Hematopoietic multipotent progenitor cell treated with erythropoietin and hydrocortisone succinate and interleukin-3 and kit ligand, for 6 days (in vitro differentiated cells): ENCODE measurements around the gene TTC21A.

ENCODE experiments used
- DNase-seq: peaks from one replicate; pipeline ENCODE4 v3.0.0-alpha.2; 2015

The TTC21A gene

DNA sequence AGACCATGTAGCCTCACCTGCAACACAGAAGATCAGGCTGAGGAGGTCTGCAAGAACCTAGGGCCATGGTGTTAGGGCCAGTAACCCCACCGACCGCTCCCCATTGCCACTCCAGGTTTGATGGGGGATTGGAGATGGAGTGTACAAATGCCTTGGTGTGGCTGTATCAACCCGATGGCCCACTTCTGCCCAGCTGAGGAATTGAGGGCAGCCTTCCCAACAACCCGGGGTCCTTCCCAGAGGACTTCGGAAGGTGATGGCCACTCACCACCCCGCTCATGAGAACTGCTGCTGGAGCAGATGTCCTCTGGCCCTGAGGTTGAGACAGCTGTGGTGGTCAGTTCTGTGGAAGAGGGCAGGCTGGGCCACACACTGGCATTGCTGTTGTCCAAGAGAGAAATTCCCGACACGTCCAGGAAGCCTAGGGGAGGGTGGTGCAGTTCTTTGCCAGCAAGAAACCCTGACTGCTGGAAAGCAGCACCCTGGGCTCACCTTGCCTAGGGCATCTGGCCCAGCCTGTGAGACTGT, 8.9 kb upstream of the TTC21A start:
- no peak for DNase-seq

DNA sequence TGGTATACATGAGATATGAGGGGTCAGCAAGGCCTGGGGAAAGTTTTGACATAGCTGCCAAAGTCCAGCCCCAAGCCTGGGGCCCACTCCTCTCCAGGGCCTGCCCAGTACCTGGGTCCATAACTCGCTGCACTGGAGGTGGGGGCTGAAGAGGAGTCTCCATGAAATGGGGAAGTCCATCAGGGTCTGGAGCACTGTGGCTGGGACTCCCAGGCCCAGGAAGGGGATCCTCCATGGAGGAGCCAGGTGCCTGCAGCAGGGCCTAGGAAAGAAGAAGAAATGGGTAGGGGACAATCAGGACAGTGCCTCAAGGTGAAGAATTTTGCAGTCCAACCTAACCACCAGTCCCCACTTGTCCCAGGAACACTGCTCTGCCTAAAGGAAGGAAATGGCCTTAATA, 8.2 kb upstream of the TTC21A start:
- no peak for DNase-seq

DNA sequence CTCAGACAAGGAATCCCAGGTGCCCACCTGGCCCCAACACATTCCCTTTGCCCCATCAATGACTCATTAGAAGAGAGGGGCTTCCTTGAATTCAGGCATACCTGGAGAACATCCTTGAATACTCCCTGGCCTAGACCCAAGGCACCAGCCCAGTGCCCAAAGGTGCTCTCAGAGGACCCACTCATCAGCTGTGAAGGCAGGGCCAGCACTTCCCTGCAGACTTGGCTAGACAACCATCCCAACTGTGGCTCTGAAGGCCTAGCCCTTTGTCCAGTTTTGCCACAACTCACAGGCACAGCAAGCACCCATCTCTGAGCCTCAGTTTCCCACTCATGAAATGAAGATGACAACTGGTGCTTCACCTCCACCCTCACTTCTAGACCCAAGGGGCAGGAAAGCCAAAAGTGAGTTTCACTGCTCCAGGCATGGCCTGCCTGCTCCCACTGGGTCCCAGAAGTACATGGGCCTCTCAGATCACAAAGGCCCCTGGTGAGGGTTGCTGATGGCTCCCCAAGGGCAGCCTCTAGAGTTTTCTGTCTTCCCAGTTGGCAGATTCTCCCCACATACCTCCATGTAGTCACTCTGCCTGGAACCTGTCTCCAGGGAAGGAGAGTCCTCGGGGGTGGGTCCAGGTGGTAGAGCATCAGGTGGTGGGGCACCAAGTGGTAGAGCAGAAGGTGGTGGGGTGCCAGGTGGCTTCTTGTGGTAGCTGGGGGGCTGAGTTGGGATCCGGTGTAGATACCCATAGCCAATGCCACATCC, 7.6 kb upstream of the TTC21A start:
- no peak for DNase-seq

DNA sequence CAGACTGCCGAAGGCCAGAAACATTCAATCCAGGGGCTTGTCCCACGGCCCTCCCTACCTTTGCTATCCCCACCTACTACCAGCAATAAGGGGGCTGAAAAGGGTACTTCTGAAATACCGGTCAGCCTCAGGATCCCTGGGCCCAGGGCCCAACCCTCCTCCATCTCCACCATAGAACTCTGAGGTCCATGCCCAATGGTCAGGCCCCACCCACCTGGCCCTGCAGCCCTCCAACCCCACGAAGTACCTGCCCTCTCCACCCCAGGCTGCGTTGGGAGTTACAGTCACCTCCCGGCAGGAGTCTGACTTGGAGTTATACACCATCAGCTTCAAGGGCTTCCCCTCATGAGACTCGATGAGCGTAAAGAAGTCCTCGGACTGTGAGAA, 7.0 kb upstream of the TTC21A start:
- no peak for DNase-seq

DNA sequence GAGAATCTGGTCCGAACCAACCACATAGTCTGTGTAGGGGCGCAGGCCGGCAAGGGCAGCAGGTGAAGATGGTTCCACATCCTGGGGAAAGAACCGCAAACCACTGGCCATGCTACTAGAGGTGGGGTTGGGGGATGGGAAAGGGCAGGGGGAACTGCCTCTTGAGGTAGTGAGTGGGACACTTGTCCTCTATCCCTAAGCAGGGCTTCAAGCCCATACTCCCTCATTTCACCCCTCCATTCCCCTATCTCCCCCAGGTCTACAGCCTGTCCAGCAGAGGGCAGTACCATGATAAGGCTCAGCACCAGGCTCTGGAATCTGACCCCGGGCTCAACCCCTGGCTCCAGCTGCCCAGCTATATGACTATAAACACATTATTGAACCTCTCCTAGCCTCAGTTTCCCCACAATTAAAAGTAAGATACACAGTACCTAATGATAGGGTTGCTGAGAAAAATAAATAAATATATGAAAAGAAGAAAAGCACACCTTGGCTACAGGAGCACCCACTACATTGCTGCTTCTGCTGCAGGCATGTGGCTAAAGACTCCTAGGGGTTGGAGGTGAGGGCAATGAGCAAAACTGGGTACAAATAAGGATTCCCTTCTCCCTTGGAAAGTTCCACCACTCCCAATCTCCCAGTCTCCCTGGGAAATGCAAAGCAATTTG, 6.3 kb upstream of the TTC21A start:
- DNase-seq: peak; percentile 85

DNA sequence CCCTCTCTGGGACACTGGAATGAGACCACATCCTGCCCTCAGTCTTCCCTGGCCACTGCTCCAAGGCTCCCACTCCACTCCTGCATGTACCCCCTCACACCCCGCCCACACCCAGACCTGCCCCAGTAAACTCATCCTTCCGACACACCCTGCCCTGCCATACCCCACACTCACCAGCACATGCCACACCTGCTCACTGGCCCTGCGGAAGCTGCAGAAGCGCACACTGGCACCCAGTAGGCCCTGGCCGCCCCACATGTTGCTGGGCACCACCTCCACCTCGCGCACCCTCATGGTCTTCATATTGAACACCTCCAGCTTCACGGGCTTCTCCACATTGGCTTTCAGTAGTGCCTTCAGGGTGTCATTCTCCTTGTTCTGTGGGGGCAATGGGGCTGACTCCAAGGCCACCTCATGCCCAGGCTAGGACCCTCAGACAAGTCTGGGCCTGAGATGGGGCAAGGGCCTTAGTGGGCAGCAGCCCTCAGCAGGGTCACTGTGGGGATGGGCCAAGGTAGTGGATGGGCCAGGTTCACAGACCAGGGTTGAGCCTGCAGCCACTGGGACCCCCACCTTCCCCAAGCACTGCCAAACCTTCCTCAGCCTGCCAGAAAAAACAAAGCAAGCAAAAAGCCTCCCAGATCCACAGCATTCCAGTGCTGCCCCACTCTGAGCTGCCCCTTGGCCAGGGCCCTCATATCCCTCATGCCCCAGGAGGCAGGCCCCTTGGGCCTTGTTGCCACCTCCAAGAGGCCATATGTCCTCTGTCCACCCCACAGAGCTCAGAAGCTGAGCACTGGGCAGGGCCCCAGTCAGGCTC, 4.8 kb upstream of the TTC21A start:
- no peak for DNase-seq

DNA sequence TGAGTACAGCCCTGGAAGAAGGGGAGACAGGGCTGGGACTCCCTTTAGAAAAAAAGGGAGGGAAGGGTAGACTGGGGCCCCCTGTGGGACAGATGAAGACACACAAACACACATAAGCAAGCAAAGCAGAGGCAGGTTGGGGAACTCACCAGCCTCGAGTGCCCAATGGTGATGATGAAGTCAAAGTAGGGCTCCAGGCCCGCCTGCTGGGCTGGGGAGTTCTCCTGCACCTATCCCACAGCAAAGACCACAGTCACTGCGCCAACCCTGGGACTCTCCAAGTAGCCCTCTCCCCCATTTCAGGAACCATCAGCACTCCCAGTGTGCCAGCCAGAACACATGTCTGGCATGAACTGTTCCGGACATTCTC, 4.2 kb upstream of the TTC21A start:
- DNase-seq: peak; percentile 55

DNA sequence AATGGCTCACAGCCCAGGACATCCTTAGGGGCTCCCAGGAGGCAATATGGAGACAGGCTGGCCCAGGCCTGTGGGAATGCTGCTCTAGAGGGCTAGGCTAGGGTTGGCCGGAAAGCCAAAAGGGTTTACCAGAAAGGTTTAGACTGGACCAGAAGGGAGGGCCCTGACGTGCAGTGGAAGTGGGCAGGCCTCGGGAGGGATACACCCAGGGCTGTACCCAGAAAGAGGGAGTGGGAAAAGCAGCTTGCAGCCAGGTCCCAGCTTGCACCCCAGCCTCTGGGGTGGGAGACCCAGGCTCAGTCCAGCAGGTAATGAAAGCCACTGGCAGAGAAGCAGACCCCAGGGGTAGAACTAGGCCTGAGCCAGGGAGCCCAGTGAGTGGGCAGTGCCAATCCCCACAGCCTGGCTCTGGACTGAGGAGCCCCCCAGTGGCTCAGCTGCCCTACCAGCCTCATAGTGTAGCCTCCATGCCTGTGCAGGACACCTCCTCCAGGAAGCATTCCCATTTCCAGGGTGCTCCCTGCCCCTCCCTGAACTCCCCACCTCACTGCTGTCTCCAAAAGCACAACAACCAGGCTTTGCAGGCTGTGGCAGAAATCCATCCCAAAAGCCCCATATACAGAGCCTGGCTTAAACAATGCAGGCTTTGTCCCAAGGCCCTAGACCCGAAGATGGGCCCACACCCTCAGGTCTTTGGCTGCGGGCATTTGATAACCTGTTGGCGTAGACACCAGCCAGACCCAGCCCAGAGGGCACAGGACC, 3.5 kb upstream of the TTC21A start:
- no peak for DNase-seq

DNA sequence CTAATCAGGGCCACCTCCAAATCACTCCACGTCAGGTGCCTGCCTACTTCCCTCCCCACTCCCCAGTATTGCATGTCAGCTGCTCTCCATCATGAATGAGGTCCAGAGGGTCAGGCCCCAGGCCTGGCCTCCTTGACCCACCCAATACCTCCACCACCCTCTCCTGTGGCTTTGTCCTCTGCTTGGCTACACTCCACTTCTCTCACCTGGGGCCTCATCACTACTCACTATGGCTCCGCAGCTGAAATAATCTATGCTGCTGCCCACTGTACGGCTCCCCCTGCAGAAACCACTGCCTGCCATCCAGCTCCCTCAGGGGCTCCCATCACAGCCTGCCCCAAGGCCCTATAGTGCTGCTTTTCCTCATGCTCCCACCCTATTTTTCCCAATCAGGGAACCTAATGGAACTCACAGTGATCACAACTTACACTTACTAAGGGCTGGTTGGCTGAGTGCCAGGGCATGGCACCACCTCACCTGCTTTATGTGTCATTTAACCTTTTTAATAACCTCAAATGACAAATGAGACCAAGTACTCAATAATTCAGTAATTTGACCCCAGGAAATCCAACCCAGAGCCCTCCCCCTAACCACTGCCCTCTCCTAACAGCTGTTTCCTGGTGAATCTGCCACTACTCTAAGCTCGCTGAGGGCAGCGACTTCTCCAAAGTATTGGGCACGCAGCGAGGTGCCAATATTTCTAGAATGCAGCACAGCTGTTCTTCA, 2.4 kb upstream of the TTC21A start:
- DNase-seq: no peak

DNA sequence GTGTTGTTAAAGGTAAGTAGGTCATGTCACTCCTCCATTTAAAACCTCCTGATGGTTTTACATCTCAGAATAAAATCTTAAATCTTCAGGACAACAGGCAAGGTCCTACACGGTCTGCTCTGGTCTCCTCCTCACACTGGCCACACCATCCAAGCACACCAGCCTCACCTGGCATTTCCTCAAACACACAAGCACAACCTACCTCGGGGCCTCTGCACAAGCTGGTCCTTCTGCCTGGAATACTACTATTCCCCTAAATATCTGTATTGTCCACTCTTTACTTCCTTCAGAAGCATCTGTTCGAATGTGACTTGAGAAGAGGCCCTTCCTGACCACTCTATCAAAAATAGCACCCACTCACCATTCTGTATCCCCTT, 1.8 kb upstream of the TTC21A start:
- no peak for DNase-seq

DNA sequence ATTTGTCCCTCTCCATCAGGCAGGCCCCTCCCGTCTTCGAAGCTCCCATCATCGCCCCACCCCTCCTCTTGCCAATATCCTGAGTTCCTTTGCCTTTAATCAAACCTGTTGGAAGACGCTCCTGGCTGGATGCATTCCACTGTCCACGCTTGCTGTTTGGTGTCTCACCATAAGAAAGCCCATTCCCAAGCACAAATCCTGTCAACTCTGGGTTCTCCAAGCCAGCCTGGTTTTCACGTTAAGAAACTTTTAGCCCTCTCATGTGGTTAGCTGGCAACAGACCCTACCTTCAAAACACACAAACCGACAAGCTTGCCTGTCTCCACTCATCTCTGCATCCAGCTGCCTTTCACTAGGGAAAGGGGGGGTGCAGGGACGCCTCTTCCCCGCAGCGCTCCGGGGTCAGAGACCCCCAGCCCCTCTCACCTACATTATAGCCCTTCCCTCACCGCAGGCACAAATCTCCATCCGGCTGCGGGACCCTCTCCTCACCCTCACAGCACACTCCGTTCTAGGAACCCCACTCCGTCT, 1.1 kb upstream of the TTC21A start:
- peak; percentile 24 for DNase-seq

DNA sequence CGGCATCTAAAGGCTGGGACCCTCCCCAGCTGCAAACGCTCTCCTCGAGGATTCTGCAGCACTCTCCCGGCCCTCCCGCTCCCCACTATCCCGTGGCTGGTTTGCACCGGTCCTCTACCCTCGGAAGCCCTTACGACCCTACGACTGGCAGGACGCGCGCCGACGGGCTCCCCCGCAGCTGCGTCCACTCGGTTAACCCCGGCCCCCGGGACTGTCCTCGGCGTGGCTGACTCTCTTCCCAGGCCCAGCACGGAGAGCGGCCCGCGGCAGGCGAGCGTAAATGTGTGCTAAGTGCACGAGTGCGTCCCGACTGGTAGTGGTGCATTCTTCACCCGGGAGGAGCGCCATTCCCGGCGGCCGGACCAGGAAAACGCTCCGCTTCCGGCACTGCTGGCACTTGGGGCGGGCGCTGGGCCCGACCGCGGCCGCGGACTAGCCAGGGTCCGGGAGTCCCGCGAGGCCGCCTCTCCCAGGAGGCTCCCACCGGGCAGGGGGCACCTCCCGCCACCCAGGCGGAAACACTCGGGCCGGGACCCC, 561 bp upstream of the TTC21A start:
- peak; percentile 31 for DNase-seq

DNA sequence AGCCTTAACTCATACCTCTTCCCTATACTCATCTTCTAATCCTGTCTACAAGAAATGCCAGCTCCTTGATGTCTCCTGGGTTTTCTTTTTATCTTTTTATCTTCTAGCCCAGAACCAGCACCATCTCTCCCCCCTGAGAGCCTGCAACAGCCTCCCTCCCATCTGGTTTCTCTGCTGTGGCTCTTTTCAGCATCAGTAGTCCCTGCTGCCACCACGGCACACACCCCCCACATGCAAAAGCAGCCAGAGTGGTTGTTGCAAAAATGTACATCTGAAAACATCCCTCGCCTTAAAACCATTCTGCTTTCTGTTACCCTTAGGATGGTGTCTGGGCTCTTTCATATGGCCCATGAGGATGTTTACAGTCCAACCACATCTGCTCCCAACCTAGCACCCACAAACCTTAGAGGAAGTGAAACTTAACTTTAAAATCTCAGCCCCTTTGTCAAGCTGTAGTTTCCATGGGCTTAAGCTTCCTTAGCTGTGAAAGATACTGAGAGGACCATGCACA, 775 bp downstream of the TTC21A start:
- DNase-seq: no peak

DNA sequence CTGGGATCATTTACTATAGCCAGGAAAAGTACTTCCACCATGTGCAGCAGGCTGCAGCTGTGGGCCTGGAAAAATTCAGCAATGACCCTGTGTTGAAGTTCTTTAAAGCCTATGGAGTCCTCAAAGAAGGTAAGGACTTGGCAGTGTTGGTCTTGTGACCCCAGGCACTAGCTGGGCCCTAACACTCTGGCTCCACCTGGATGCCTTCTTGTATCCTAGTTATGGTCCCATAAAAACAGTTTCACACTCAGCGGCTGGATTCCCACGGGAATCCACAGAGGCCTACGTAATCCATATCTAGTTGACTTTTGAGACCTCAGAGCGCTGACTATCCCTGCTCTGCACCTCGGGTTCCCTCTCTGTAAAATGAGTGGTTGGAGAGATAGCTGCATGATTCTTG, 1.6 kb downstream of the TTC21A start:
- DNase-seq: no peak

DNA sequence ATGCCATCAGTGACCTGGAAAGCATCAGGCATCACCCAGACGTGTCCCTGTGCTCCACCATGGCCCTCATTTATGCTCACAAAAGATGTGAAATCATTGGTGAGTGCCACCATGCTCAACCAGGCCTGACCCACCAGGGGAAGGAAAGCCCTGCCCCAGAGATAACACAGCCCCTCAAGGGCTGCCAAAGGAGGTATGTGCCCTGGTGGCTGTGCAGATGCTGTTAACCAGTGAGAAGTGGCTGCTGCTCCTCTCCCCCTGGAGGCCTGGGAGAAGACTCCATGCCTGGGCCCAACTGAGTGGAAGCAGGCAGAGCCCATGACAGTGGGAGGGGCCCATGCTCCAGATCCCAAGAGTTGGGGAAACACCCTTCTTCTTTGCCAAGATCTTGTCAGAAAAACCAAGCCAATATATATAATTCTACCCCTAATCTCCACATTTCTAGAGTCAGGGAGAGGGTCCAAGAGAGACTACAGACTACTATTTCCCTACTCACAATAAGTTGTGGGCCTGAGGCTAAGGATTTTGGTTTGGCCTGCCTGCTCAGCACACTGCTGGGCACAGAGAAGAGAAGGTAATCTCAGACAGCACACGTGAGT, 2.7 kb downstream of the TTC21A start:
- peak; percentile 41 for DNase-seq

DNA sequence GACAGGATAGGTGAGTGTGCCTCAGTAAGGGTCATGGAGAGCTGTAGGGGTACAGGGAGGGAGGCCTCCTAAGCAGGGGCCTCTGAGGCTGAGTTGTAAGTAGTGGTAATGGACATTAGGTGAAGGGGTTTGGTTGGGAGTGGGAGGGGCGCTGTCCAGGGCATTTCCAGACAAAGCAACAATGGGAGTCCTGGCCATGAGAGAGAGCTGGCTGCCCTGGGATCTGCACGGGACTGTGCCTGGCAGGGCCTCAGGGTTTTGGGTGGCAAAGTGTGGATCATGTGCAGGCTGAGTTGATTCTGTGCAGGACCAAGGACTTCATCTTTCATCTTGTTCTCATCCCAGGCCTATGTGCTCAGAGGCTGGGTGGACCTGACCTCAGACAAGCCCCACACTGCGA, 4.6 kb downstream of the TTC21A start:
- DNase-seq: no peak

DNA sequence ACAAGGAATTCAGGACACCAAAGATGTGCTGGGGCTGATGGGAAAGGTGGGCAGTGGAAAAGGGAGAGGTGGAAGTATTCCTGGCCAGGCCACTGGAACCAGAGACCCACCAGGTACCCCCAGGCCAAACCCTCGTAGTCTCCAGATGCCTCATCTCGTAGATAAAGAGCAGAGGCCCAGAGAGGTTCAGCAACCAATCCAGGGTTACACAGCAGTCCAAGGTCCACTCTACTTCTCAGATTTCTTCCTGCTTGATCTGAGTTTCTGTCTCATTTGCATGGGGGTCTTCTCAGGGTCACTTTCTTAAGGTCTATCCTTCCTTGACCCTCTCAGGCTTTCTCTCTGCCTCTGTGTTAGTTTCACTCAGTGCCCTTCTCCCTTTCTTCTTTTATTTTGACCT, 5.1 kb downstream of the TTC21A start:
- DNase-seq: no peak

DNA sequence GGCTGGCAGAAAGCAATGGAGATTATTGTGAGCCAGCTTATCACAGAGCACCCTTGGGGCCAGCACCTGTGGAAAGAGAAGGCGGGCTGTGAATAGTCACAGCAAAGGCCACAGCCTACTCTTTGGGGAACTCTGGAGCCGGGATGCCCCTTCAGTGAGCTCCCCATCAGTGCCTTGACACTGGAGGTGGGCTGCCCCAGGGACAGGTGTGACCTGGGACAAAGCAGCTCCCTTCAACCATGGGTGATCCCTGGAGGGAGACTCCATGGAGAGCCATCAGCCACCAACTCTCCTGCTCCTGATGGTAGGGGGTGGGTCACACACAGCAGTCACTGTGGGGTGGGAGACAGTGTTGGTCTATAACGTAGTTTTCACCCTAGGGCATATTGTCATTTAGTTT, 5.8 kb downstream of the TTC21A start:
- DNase-seq: no peak

DNA sequence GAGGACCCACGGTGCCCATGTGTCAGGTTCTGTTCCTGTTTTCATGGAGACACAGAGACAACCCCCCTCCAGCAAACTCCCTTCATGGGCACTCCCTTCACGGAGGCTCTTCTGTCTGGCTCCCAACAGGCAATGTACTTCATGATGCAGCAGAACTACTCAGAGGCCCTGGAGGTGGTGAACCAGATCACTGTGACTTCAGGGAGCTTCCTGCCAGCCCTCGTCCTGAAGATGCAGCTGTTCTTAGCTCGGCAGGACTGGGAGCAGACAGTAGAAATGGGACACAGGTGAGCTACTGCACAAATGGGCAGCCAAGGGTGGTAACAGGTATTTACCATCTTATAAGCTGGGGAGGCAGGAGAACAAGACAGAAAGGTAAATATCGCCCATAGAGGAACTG, 7.0 kb downstream of the TTC21A start:
- DNase-seq: no peak

DNA sequence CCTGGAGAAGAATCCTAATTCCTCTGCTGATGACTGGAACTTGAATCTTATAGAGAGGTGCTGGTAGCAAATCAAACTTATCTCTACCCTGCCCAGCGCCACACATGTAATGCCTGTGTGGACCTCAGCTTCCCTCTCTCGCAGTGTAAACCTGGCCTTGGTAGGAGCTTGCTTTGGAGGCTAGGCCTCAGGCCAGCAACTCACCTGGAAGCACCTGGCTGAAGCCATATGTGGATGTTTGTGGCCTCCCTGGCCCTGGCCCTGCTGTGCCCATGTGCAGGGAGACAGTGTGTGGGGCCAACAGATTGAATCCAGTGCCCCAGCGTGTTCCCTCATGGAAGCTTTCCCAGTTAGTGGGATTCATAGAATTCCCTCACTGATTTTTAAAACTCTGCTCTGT, 8.4 kb downstream of the TTC21A start:
- no peak for DNase-seq

DNA sequence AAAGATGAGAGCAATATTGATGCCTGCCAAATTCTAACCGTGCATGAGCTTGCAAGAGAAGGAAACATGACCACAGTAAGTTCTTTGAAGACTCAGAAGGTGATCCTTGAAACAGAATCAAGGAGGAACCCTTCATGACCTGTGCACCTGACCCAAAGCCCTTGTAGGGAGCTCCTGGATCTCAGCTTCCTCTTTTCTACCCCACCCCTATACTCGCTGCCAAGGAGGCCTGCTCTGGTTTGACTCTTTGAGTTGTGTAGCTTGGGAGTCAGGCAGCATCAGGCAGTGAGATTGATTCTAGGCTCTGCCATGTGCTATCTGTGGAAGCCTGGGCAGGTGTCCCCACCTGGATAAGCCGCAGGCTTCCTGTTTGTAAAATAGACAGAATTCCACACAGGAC, 10.6 kb downstream of the TTC21A start:
- DNase-seq: peak; percentile 29
